ENCODE measurements around the gene NDUFB3.
"Not testable (repeated sequence)": the region's sequence is repeated elsewhere in the genome, so short reads cannot be mapped to it uniquely, and the experiment has no call there.

NDUFB3 gene

GRCh38 chr2:201071479-201072200 is at the start of gene NDUFB3, which contains the start of gene HYCC2:
NDUFB3 (plus strand) TSS chr2:201072001; CDS start chr2:201078883, 6,882 bp downstream.
HYCC2 (minus strand) TSS chr2:201071671; CDS start chr2:201024009, 47,662 bp downstream.
- peak; percentile 79 for DNase-seq

- no peak for DNase-seq
These were observed 47.3 kb upstream of the NDUFB3 start for GRCh38 chr2:201024518-201024917.

- not testable (repeated sequence) for DNase-seq
These were observed 37.4 kb upstream of the NDUFB3 start for GRCh38 chr2:201034355-201034754.

GRCh38 chr2:201038361-201038760 is 33.4 kb upstream of the NDUFB3 start:
- DNase-seq, result not testable (repeated sequence)

- DNase-seq, result no peak
These were observed 32.9 kb upstream of the NDUFB3 start for GRCh38 chr2:201038855-201039254.

- no peak for DNase-seq
These were observed 30.8 kb upstream of the NDUFB3 start for GRCh38 chr2:201040867-201041628.

GRCh38 chr2:201042451-201042850 is 29.4 kb upstream of the NDUFB3 start:
- DNase-seq, result not testable (repeated sequence)

- DNase-seq, result not testable (repeated sequence)
These were observed 28.8 kb upstream of the NDUFB3 start for GRCh38 chr2:201043050-201043449.

- DNase-seq, result no peak
These were observed 24.9 kb upstream of the NDUFB3 start for GRCh38 chr2:201046881-201047280.

GRCh38 chr2:201049455-201049854 is 22.3 kb upstream of the NDUFB3 start:
- no peak for DNase-seq

GRCh38 chr2:201057087-201057521 is 14.7 kb upstream of the NDUFB3 start:
- DNase-seq, result no peak

GRCh38 chr2:201057715-201058248 is 14.0 kb upstream of the NDUFB3 start:
- no peak for DNase-seq

GRCh38 chr2:201058914-201059313 is 12.9 kb upstream of the NDUFB3 start:
- no peak for DNase-seq

GRCh38 chr2:201059961-201060755 is 11.6 kb upstream of the NDUFB3 start:
- DNase-seq, result no peak

- DNase-seq, result not testable (repeated sequence)
These were observed 8.3 kb upstream of the NDUFB3 start for GRCh38 chr2:201063516-201063915.

GRCh38 chr2:201064797-201065329 is 6.9 kb upstream of the NDUFB3 start:
- DNase-seq, result no peak

GRCh38 chr2:201070948-201071478 is 788 bp upstream of the NDUFB3 start:
- DNase-seq, result no peak

GRCh38 chr2:201072201-201072530 is 365 bp downstream of the NDUFB3 start:
- DNase-seq, result no peak

GRCh38 chr2:201073071-201073470 is 1.3 kb downstream of the NDUFB3 start:
- DNase-seq, result no peak

GRCh38 chr2:201074996-201075395 is 3.2 kb downstream of the NDUFB3 start:
- no peak for DNase-seq

GRCh38 chr2:201084863-201085262 is 13.1 kb downstream of the NDUFB3 start:
- DNase-seq, result no peak

- no peak for DNase-seq
These were observed 18.8 kb downstream of the NDUFB3 start for GRCh38 chr2:201090574-201090973.

Data from NCI-H1092 (cell line).